Ramos (cell line): ENCODE measurements around the gene ZBTB45.
"Not testable (repeated sequence)": the region's sequence is repeated elsewhere in the genome, so short reads cannot be mapped to it uniquely, and the experiment has no call there.

ENCODE experiments used
- in situ Hi-C: fragments of 300-500 bp; cut with MboI; formaldehyde crosslinking; loops from one replicate; pipeline ENCODE4 v1.14.3; 2022; ENCODE audit warnings: low sequenced_read_pairs; ENCODE audit not compliant: unreplicated experiment

Gene ZBTB45

DNA sequence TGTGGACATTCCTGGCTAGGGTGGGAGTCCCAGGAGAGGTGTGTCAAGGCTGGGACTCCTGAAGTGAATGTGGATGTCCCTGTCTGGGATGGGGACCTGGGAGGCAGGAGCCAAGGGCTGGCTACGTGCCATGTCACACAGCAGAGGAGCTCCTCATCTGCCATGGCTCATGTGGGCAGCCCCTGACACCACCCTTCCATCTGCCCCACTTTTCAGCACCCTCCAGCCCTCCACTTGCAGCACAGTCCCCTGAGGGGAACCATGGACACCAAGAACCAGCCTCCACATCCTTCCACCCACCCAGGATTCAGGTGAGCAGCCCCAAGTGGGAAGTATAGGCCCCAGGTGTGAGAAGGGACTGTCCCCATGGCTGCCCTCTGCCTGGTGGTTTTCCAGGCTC, 41.7 kb downstream of the ZBTB45 start:
- in situ Hi-C loops: no loop called here

DNA sequence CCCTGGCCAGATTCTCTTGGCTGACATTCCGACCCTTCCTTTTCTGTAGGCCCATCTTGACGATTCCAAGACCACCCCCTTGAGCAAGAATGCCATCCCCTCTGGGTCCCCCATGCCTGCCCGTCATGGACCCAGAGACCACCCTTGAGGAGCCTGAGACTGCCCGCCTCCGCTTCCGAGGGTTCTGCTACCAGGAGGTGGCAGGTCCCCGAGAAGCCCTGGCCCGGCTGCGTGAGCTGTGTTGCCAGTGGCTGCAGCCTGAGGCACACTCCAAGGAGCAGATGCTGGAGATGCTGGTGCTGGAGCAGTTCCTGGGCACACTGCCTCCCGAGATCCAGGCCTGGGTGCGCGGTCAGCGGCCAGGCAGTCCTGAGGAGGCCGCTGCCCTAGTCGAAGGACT, 42.5 kb downstream of the ZBTB45 start:
- in situ Hi-C loops: no loop called here

DNA sequence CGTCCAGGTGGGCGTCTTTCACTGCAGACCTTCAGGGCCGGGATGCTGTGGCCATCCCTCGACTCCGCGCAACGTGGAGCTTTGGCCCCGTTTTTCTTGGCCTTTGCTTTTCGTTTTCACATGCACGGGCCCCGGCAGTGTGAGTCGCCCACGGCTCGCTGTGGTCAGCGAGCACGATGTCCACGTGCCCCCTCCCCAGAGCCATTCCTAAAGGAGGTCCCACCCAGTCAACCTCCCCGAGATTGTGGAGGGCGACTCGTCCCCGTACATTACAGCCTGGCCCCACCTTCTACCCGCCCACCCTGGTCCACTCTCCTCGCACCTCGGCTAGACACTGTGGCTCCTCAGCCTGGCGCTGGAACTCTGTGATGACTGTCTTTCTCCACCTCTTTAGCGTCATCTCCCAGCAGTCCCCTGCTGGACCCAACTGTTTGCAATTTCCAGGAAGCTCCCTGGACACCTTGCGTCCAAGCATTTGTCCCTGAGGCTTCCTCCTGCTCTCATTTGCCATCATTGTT, 43.1 kb downstream of the ZBTB45 start:
- in situ Hi-C loops: no loop called here

DNA sequence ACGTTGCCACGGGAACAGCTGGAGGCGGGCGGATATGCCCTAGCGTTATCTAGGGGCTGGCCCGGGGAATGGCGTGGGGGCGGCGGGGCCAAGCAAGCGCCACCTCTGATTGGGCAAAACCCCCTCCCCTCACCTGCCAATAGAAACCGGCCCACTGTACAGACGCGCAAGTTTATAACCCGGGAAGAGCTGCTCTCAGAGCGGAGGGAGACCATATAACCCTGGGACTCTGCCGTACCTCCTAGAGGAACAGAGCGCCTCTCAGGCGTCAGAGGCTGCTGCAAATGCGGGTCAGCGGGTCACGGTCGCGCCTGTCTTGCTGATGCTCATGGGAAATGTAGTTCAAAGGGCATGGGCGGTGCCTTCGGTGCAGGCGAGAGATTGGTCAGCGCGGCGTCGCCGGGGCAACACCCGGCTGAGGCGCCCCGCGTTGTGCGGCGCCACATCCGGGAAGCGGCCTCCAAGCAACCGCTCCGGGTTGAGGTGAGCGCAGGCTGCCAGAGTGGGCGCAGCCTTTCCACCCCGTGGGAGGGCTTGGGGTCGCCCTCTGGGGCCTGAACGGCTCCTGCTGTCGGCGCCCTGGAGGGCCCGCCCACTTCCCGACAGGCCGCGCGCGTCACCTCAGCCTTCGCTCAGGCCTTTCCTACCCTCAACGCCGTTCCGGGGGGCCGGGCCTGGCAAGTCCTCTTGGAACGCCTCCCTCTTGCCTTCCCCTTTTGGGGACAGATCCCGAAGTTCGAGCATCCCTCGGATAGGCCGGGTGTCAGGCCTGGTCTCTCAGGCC, 43.7 kb downstream of the ZBTB45 start, which contains the start of gene ZNF446:
TSS of gene ZNF446 (plus strand) at position 639 of the 784 bp plus-strand sequence. CDS start 867 bp downstream, outside the sequence.
- in situ Hi-C loops: no loop called here

DNA sequence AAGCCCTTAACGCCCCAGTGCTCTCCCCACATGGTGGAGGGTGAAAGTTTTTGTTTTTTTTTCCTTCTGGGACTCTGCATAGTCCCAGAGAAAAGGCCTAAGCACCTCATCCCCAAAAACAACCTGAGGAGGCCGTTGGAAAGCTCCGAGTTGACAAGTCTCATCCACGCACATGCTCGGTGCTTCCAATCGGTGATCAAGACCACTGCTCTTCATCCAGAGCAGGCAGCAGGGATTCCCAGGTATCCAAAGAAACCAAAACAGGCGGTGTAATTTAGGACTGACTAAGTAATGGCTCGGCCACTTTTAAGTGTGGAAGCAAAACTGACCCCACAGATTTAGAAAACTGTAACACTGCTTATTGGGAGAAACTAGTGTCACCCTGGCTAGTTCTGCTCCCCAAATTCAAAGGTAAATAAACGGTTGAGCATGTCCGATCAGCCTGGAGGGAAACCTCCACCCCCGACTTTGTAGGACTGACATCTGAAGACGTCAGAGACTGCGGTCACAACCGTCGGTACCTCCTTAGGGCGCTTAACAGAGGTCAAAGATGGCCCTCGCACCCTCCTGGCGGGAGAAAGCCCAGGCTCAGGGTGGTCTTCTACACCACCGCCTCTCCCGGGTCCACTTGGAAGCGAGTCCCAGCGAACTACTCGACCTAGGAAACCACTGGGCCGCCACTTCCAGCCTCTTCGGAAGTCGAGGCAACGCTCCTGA, 44.5 kb downstream of the ZBTB45 start:
- in situ Hi-C loops: no loop called here

DNA sequence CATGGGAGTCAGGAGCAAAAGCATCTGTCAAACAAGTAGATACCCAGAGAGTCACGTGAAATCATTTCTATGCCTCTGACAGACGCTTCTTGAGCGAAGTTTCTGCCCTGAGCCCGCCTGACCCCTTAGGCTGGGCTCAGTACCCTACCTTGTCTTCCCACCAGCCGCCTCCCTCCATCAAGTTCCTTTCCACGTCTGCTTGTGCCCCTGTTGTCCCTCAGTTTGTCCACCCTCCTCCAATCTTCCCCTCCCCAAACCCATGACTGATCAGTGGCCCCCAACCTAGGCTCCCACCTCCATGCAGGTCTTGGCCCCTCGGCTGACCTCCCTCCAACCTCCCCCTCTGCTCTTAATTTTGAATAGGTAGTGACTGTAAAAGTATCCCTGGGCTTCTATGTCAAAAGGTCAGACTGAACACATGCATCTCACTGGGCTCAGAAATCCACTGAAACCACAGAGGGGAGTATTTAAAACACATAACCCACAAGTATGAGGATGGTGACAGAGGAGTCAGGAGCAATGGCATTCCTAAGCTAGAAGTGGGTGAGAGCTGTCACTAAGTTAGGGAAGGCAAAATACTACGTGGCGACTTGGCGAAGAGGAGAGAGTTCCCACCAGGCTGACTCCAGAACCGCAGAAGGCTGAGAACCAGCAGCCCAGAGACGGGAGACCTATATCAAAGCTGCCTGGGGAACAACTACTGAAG, 45.2 kb downstream of the ZBTB45 start:
- in situ Hi-C loops: no loop called here

DNA sequence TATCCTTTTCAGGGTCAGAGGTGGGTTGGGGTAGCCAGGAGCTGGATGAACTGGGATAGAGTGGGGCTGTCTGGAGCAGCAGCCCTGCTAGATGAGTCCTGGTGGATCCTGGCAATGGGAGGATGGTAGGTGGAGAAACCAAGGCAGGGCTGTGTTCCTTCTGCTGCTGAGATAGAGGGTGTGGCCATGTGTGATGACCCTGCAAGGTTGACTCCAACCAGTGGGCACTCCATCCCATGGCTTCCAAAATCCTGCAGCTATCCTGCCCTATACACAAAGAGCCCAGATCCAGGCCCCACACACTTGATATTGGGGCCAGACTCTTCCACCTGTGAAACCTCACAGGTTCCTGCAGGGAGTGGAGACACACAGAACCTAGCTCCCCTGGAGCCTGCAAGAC, 45.8 kb downstream of the ZBTB45 start:
- in situ Hi-C loops: no loop called here

DNA sequence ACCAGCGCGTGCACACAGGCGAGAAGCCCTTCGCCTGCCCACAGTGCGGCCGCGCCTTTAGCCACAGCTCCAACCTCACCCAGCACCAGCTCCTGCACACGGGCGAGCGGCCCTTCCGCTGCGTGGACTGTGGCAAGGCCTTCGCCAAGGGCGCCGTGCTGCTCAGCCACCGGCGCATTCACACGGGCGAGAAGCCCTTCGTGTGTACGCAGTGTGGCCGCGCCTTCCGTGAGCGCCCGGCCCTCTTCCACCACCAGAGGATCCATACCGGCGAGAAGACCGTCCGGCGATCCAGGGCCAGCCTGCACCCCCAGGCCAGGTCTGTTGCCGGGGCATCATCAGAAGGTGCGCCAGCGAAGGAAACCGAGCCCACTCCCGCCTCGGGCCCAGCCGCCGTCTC, 47.9 kb downstream of the ZBTB45 start:
- in situ Hi-C loops: no loop called here

DNA sequence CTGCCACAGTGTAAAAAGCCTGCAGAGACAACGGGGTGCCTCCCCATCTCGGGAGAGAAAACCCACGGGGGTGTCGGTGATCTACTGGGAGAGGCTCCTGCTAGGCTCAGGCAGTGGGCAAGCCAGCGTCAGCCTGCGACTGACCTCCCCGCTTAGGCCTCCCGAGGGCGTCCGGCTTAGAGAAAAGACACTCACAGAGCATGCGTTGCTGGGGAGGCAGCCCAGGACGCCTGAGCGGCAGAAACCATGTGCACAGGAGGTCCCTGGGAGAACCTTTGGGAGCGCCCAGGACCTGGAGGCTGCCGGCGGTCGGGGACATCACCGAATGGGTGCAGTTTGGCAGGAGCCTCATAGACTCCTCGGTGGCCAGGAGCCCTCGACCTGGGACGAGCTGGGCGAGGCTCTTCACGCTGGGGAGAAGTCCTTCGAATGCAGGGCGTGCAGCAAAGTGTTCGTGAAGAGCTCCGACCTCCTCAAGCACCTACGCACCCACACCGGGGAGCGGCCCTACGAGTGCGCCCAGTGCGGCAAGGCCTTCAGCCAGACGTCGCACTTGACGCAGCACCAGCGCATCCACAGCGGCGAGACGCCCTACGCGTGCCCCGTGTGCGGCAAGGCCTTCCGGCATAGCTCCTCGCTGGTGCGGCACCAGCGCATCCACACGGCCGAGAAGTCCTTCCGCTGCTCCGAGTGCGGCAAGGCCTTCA, 48.6 kb downstream of the ZBTB45 start:
- in situ Hi-C loops: not testable (repeated sequence)

DNA sequence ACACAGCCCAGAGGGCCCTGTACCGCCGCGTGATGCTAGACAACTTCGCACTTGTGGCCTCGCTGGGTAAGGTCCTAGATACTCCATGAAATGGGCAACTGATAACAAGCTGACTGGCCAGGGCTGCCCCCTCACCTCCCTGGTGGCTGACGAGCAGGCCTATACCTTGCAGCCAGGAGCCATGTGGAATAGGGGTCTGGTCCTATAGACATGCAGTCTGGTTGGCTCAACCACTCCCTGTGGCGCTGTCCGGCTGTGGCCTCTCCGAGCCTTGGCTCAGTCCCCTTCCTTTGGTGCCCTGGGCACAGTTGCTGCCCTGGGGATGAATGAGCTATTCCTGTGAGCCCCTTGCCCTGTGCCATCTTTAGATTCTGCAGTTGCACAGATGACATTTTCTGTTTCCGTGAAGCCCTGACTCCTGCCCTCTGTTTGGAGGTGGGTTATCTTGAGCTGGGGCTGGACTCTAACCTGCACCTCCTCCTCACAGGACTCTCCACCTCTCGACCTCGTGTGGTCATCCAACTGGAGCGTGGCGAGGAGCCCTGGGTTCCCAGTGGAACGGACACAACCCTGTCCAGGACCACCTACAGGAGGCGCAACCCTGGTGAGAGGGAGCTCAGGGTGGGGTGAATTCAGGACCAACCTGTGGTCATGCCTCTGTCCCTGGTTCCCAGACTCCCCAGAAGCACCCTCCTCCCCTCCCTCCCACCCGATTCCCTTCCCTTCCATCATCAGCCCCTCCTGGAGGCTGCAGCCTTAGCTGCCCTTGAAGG, 50.2 kb downstream of the ZBTB45 start:
- in situ Hi-C loops: no loop called here

DNA sequence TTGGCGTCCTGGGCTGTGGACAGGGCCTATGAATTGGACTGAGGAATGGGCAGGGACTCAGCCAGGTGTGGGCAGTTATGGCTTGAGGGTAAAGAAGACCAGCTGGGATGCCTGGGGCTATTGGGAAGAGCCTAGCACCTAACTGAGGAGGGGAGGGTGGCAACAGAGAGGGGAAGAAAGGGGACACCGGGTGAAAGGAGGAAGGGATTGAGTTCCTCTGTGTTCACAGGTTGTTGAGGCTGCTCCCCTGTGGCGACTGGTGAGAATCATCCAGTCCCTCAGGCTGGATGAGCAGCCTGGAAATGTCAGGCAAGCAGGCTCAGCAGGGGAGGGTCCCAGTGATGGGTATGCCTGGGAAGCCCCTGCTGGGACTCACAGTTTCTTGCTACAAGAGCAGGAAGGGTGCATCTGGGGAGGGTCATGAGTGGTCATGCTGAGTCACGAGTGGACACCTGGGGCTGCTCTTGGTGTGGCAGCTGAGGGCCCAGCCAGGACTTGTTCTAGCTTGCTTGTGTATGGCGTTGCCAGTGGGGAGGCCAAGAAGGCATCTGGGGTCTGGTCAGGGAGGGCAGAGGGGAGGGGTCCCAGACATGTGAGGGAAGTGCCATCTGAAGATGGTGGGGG, 51.3 kb downstream of the ZBTB45 start:
- in situ Hi-C loops: no loop called here

DNA sequence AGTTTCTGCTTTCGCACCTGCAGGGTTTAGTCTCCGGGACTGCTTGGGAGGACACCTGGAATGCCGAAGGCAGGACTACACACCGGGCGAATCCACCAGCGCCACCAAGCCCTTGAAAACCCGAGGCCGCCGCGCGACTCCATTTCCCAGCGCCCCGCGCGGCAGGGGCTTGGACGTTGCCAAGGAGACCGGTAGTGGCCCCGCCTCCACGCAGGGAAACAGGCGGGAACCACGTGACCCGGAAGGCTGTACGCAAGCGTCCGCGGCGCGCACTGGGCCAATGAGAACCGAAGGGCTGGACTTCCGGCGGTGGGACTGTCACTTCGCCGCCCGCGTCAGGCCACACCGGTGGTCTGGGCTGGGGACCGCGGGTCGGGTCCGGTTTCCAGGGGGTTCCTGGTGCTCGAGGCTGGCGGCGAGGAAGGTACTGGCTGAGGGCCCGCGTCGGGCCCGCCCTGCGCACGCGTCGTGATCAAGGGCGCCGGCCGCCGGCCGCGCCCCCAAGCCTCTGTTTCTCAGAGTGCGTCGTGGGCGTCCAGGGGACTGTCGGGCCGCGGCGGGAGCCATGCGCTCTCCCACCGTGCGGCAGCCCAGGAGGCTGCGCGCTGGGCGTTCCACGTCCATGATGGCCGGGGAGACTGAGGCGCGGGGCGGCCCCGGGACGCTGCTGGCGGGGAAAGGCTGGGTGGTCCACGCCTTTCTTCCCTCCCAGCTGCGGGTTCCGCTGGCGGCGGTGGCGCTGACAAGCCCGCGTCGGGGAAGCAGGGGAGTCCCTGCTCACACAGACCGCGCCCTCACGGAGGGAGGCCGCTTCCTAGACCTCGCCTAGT, 52.6 kb downstream of the ZBTB45 start, which contains the start of gene ZNF324:
TSS of gene ZNF324 (plus strand) at position 321 of the 830 bp plus-strand sequence. CDS start 2,106 bp downstream, outside the sequence.
- in situ Hi-C loops: no loop called here

DNA sequence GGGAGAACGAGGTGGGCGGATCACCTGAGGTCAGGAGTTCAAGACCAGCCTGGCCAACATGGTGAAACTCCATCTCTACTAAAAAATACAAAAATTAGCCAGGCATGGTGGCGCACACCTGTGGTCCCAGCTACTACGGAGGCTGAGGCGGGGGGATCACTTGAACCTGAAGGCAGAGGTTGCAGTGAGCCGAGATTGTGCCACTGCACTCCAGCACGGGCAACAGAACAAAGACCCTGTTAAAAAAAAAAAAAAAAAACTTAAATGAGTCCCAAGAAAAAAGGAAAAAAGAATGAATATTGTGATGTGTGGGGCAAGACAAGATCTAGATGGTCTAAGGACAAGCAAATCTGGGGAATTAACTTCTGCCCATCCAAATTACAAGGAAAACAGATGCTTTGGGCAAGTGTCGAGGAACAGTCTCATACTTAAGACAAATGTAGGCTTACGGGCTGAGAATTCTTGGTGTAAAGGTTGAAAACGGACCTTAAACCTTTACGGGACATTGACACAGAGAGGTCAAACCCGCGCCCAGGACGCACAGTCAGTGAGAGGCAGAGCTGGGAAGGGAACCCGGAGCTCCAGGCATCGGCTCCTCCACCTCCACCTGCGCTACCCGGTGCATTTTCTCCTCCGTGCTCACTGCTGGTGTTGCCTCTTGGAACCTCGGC, 53.4 kb downstream of the ZBTB45 start:
- in situ Hi-C loops: no loop called here
